ENCODE measurements around the gene NDST4.

DNA sequence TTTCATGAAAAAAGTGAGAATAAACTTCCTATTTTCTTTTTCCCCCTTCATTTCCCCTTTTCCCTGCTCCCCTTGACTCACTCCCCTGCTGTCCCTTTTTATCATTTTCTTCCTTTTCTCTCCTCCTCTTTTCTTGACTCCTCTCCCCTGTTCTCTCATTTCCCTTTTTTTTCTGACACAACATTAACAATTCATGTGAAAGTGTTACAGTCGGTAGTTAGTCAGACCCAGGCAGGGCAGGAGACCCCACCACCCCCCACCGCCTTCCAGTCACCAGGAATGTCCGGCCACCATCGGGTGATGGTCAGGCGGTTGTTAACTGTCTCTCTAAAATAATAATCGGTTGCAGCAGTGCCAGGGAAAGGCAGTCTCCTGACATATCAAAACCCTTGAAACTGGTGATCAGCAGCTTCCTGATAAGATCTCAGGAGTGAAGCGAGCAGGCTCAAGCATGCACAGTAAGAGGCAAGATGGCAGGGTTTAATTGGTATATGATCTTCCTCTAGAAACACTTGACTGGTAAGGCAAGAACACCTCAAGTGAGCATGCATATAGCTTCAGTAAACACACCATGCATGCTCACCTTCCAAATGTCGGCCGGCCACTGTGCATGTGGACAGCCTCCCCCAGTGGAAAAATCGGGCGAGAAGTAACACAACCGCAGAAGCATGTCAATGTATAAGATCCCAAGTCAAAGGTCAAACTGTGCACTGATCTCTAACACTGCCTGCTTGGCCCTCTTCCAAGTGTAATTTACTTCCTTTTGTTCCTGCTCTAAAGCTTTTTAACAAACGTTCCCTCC, 191.4 kb downstream of the NDST4 start:
- TF ChIP-seq, protein P1, sequence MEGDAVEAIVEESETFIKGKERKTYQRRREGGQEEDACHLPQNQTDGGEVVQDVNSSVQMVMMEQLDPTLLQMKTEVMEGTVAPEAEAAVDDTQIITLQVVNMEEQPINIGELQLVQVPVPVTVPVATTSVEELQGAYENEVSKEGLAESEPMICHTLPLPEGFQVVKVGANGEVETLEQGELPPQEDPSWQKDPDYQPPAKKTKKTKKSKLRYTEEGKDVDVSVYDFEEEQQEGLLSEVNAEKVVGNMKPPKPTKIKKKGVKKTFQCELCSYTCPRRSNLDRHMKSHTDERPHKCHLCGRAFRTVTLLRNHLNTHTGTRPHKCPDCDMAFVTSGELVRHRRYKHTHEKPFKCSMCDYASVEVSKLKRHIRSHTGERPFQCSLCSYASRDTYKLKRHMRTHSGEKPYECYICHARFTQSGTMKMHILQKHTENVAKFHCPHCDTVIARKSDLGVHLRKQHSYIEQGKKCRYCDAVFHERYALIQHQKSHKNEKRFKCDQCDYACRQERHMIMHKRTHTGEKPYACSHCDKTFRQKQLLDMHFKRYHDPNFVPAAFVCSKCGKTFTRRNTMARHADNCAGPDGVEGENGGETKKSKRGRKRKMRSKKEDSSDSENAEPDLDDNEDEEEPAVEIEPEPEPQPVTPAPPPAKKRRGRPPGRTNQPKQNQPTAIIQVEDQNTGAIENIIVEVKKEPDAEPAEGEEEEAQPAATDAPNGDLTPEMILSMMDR (IDR thresholded peaks at IDR 0.05): no peak
- TF ChIP-seq POLR2A (IDR thresholded peaks at IDR 0.05): no peak
- TF ChIP-seq POLR2AphosphoS5 (IDR thresholded peaks at IDR 0.05): no peak
